A549 (cell line): ENCODE data around the gene B4GALT3. TPM values are rescaled to one million over a fixed set of nuclear protein-coding genes. Genes with fewer than 3 reads are reported as not detected.

Source experiments
- ATAC-seq, 2 experiments: fragments of 200-7000 bp in 1 of 2; fragments of >200 bp in 1 of 2; cut with Nextera tagmentation in 1 of 2; cut with Tn5 transposase in 1 of 2; 3 replicates each; pipeline versions ENCODE4 v1.8.0 to v1.9.1; 2018 to 2020; ENCODE audit warnings: mild to moderate bottlenecking in 1 of 2, moderate library complexity in 1 of 2
- CTCF ChIA-PET: fragments of 300-600 bp; sonication (Branson Sonifier 250); formaldehyde crosslinking; extraction: SDS; loops from one replicate; lab custom pipeline; 2021; ENCODE audit warnings: antibody characterized with exemption, inconsistent platforms; lab: Yijun Ruan, JAX
- POLR2A ChIA-PET: fragments of 350-600 bp; formaldehyde crosslinking; extraction: SDS; loops from one replicate; lab custom pipeline; 2021; ENCODE audit warnings: antibody characterized with exemption, inconsistent platforms; lab: Yijun Ruan, JAX
- DNase-seq, 2 experiments: peaks; one replicate each; pipeline versions ENCODE4 v3.0.0 to v3.0.0-alpha.2; 2011 to 2016; ENCODE audit warnings: low read depth in 1 of 2, low spot score in 1 of 2
- FAIRE-seq: peaks from 2 replicates; lab custom pipeline; 2011; peaks lifted over from hg19 to GRCh38; lab: Jason Lieb, UNC
- H3K27ac ChIP-seq, 2 experiments: fragments of >200 bp; sonication (Bioruptor Twin); formaldehyde crosslinking; 3 replicates each; pipeline ENCODE4 v1.5.1; 2016 to 2017
- H3K4me1 ChIP-seq: fragments of >200 bp; sonication (Bioruptor Twin); formaldehyde crosslinking; 3 replicates; pipeline ENCODE4 v1.6.1; 2016
- H3K4me2 ChIP-seq: fragments of >200 bp; sonication (Bioruptor Twin); formaldehyde crosslinking; 3 replicates; pipeline ENCODE4 v1.6.1; 2016
- H3K4me3 ChIP-seq: fragments of >200 bp; sonication (Bioruptor Twin); formaldehyde crosslinking; 3 replicates; pipeline ENCODE4 v1.5.1; 2016
- H3K9me3 ChIP-seq: fragments of >200 bp; sonication (Bioruptor Twin); formaldehyde crosslinking; 3 replicates; pipeline ENCODE4 v1.6.1; 2016
- ATOH8 ChIP-seq: fragments of 250-450 bp; sonication (Bioruptor Pico); IDR thresholded peaks from 2 replicates; pipeline ENCODE4 v1.5.0; 2020; ENCODE audit warnings: low read depth, mild to moderate bottlenecking, moderate library complexity
- CBX8 ChIP-seq: fragments of 200-600 bp; sonication (generic); IDR thresholded peaks from 2 replicates; pipeline ENCODE4 v1.6.1; 2016
- CEBPB ChIP-seq, 2 experiments: fragments of >200 bp in 1 of 2; sonication (Bioruptor Twin) in 1 of 2; formaldehyde crosslinking in 1 of 2; IDR thresholded peaks; 2 replicates each; pipeline ENCODE4 v1.6.1; 2012 to 2016
- CHD2 ChIP-seq: fragments of 150-350 bp; IDR thresholded peaks from 2 replicates; pipeline ENCODE4 v1.6.1; 2014; ENCODE audit warnings: low read length; ENCODE audit not compliant: partially characterized antibody
- CTCF ChIP-seq: fragments of >200 bp; sonication (Bioruptor Twin); formaldehyde crosslinking; IDR thresholded peaks from 3 replicates; pipeline ENCODE4 v1.5.1; 2016
- EHF ChIP-seq: fragments of 250-450 bp; sonication (Bioruptor Pico); IDR thresholded peaks from 2 replicates; pipeline ENCODE4 v1.5.0; 2020; ENCODE audit warnings: mild to moderate bottlenecking
- EHMT2 ChIP-seq: fragments of 200-600 bp; sonication (generic); IDR thresholded peaks from 2 replicates; pipeline ENCODE4 v1.6.1; 2016; ENCODE audit warnings: antibody characterized with exemption, low read depth, mild to moderate bottlenecking, moderate library complexity
- EP300 ChIP-seq, 2 experiments: fragments of >200 bp; sonication (Bioruptor Twin); formaldehyde crosslinking; IDR thresholded peaks; 2 replicates in 1 of 2; 3 replicates in 1 of 2; pipeline ENCODE4 v1.6.1; 2016 to 2017
- FOXS1 ChIP-seq: fragments of 250-450 bp; sonication (Bioruptor Pico); IDR thresholded peaks from 2 replicates; pipeline ENCODE4 v1.5.0; 2020; ENCODE audit warnings: mild to moderate bottlenecking, moderate library complexity
- GATA3 ChIP-seq: IDR thresholded peaks from 2 replicates; pipeline ENCODE4 v1.6.1; 2012; ENCODE audit warnings: borderline replicate concordance
- HES2 ChIP-seq: fragments of >200 bp; sonication (Bioruptor Twin); formaldehyde crosslinking; IDR thresholded peaks from 2 replicates; pipeline ENCODE4 v1.6.1; 2016
- HEYL ChIP-seq: fragments of 250-450 bp; sonication (Bioruptor Pico); IDR thresholded peaks from 2 replicates; pipeline ENCODE4 v1.8.0; 2021; ENCODE audit warnings: mild to moderate bottlenecking, moderate library complexity
- HMGXB4 ChIP-seq: fragments of 250-450 bp; sonication (Bioruptor Pico); IDR thresholded peaks from 2 replicates; pipeline ENCODE4 v1.5.0; 2021; ENCODE audit warnings: mild to moderate bottlenecking, moderate library complexity, borderline replicate concordance
- MAX ChIP-seq: IDR thresholded peaks from 2 replicates; pipeline ENCODE4 v1.6.1; 2012
- MAZ ChIP-seq: fragments of 150-350 bp; IDR thresholded peaks from 2 replicates; pipeline ENCODE4 v1.6.1; 2014; ENCODE audit warnings: antibody characterized with exemption, low read depth, low read length, borderline replicate concordance
- NPAS2 ChIP-seq: fragments of 250-450 bp; sonication (Bioruptor Pico); IDR thresholded peaks from 2 replicates; pipeline ENCODE4 v1.8.0; 2022; ENCODE audit warnings: mild to moderate bottlenecking, moderate library complexity, borderline replicate concordance
- PHF8 ChIP-seq: fragments of 200-600 bp; sonication (generic); IDR thresholded peaks from 2 replicates; pipeline ENCODE4 v1.6.1; 2016; ENCODE audit warnings: low read depth, mild to moderate bottlenecking, antibody characterized with exemption, moderate library complexity, borderline replicate concordance
- POLR2AphosphoS2 ChIP-seq: conservative IDR thresholded peaks from 2 replicates; pipeline ENCODE4 v1.6.1; 2012; ENCODE audit warnings: low read length, improper control_type of control experiment, inconsistent platforms
- RAD21 ChIP-seq, 2 experiments: fragments of >200 bp in 1 of 2; sonication (Bioruptor Twin) in 1 of 2; formaldehyde crosslinking in 1 of 2; IDR thresholded peaks in 1 of 2; conservative IDR thresholded peaks in 1 of 2; 2 replicates in 1 of 2; 3 replicates in 1 of 2; pipeline ENCODE4 v1.6.1; 2012 to 2018; ENCODE audit warnings: inconsistent platforms in 1 of 2
- RCOR1 ChIP-seq: fragments of 150-350 bp; IDR thresholded peaks from 2 replicates; pipeline ENCODE4 v1.6.1; 2014; ENCODE audit warnings: antibody characterized with exemption, low read length, low read depth
- REST ChIP-seq: fragments of 200-600 bp; sonication (generic); IDR thresholded peaks from 2 replicates; pipeline ENCODE4 v1.6.1; 2016; ENCODE audit warnings: antibody characterized with exemption, mild to moderate bottlenecking, moderate library complexity
- SREBF2 ChIP-seq: fragments of 450-650 bp; IDR thresholded peaks from 2 replicates; pipeline ENCODE4 v1.6.1; 2014; ENCODE audit warnings: mild to moderate bottlenecking, moderate library complexity
- TFCP2L1 ChIP-seq: fragments of 250-450 bp; sonication (Bioruptor Pico); IDR thresholded peaks from 2 replicates; pipeline ENCODE4 v1.5.0; 2021; ENCODE audit warnings: mild to moderate bottlenecking
- TP53 ChIP-seq: fragments of 250-450 bp; sonication (Bioruptor Pico); IDR thresholded peaks from 2 replicates; pipeline ENCODE4 v1.5.0; 2021; ENCODE audit warnings: mild to moderate bottlenecking, moderate library complexity
- USF2 ChIP-seq: fragments of 450-650 bp; IDR thresholded peaks from 2 replicates; pipeline ENCODE4 v1.6.1; 2014; ENCODE audit warnings: antibody characterized with exemption
- WGBS: methylation state at CpG from one replicate; pipeline ENCODE4 v1.1.6; 2017; ENCODE audit errors: missing lambda C conversion rate; 5-methylcytosine and 5-hydroxymethylcytosine counted together
- polyA plus RNA-seq, 4 experiments: library from polyadenylated mRNA; depleted of rRNA in 3 of 4; stranded (reverse); fragments of >200 nt; fragmentation: RNase III in 1 of 4; extraction: RNeasy Plus Mini Kit Qiagen cat#74134 plus additional on column Dnase treatment in 1 of 4; gene quantifications; 2 replicates in 3 of 4; 3 replicates in 1 of 4; pipeline ENCODE4 v1.2.3, GENCODE V29; 2011 to 2017

B4GALT3 gene
- polyA plus RNA-seq, 2 of the 4 experiments (the other 2 are of a cell fraction) = 25.3 to 25.5 TPM

GRCh38 chr1:161153682-161154337 is 23.5 kb downstream of the B4GALT3 start, which contains the start of gene UFC1 (continued):
- TF ChIP-seq RAD21 (conservative IDR thresholded peaks at IDR 0.05 in 1 of 2, IDR thresholded peaks at IDR 0.05 in 1 of 2) = no peak
- TF ChIP-seq, all 56 proteins: peak for 12

- WGBS = 28% methylated on average over 8 of the region's 9 CpGs
- Histone ChIP-seq H3K9me3 (no peaks in the 10 kb centered on the region), H3K27ac (peak overlapping the region; percentile 89 to 95), H3K4me1 (peaks cover 5% of the 10 kb centered on the region; the same call in 1 of the 3 replicates), H3K4me3 (peak overlapping the region; percentile 57), H3K4me2 (peak overlapping the region; percentile 89)
- no peak for FAIRE-seq
- no peak for DNase-seq
- CTCF ChIA-PET = interaction anchor here (0.6 to 7.9 kb wide), 6 partner anchors 10 to 94 kb away, joined by 3 to 59 read pairs (median 4); partner anchors contain the start of gene PPOX
- no peak; a peak in 1 of 6 replicates for ATAC-seq
- no peak for TF ChIP-seq EP300 (IDR thresholded peaks at IDR 0.05)
- TF ChIP-seq TFCP2L1 (CRISPR knock-in tag) = no peak
- no peak for TF ChIP-seq HEYL
- no peak for TF ChIP-seq MAZ
- TF ChIP-seq POLR2AphosphoS2 = no peak
- no peak for TF ChIP-seq HMGXB4 (CRISPR knock-in tag)
- TF ChIP-seq CHD2 = no peak
- no peak for TF ChIP-seq MAX
- TF ChIP-seq REST = no peak
- no peak for TF ChIP-seq CTCF
- no peak for TF ChIP-seq TP53 (CRISPR knock-in tag)
- POLR2A ChIA-PET = interaction anchor here (0.9 to 2.5 kb wide), 8 partner anchors 13 to 237 kb away, joined by 3 to 30 read pairs (median 5); partner anchors contain the start of genes B4GALT3, DEDD, NDUFS2 and NIT1
Measured at GRCh38 chr1:161153176-161153575, 24.1 kb downstream of the B4GALT3 start.

GRCh38 chr1:161145832-161146231 is 31.5 kb downstream of the B4GALT3 start:
- no peak for DNase-seq
- no peaks in the 10 kb centered on the region for H3K4me1 ChIP-seq
- WGBS = 82% methylated on average over 3 of the region's 3 CpGs
- H3K4me2 ChIP-seq = no peak overlapping the region
- H3K9me3 ChIP-seq = no peaks in the 10 kb centered on the region
- H3K4me3 ChIP-seq = no peak overlapping the region
- FAIRE-seq = no peak
- H3K27ac ChIP-seq = no peak overlapping the region
- POLR2A ChIA-PET = no interaction called here
- CTCF ChIA-PET = interaction anchor here (0.8 to 1.6 kb wide), 2 partner anchors 9 to 20 kb away, joined by 4 to 5 read pairs; partner anchors contain the start of gene PPOX
- no peak for ATAC-seq
- TF ChIP-seq RCOR1 (no peak), HES2 (no peak), NPAS2 (CRISPR knock-in tag) (no peak), EHF (CRISPR knock-in tag) (no peak), PHF8 (no peak), EHMT2 (no peak), HEYL (no peak), GATA3 (no peak), CEBPB (IDR thresholded peaks at IDR 0.05) (no peak), RAD21 (conservative IDR thresholded peaks at IDR 0.05 in 1 of 2, IDR thresholded peaks at IDR 0.05 in 1 of 2) (no peak), FOXS1 (CRISPR knock-in tag) (no peak), CBX8 (no peak), SREBF2 (no peak), ATOH8 (CRISPR knock-in tag) (no peak), USF2 (no peak), EP300 (IDR thresholded peaks at IDR 0.05) (no peak)
